Lower lobe of right lung (tissue), 2 donors: ENCODE data around the gene SORBS2. TPM values are rescaled to one million over a fixed set of nuclear protein-coding genes. Genes with fewer than 3 reads are reported as not detected.
A peak's percentile ranks its signal among the peaks of the same experiment; 100 is the strongest.

ENCODE experiments used
- ATAC-seq, 2 donors: fragments of 200-7000 bp; cut with Tn5 transposase; one replicate each; pipeline ENCODE4 v1.9.1; 2020 to 2022; ENCODE audit warnings: mild to moderate bottlenecking in 2 of 2, moderate library complexity in 2 of 2
- DNase-seq: peaks from one replicate; pipeline ENCODE4 v3.0.0-alpha.2; 2020
- H3K27ac ChIP-seq: fragments of 200-600 bp; one replicate; pipeline ENCODE4 v1.8.0; 2022
- H3K27me3 ChIP-seq: fragments of 200-600 bp; one replicate; pipeline ENCODE4 v1.8.0; 2022; ENCODE audit warnings: low read depth
- H3K36me3 ChIP-seq: fragments of 200-600 bp; one replicate; pipeline ENCODE4 v1.8.0; 2022; ENCODE audit warnings: mild to moderate bottlenecking
- H3K4me1 ChIP-seq: fragments of 200-600 bp; one replicate; pipeline ENCODE4 v1.8.0; 2022
- H3K4me3 ChIP-seq: fragments of 200-600 bp; one replicate; pipeline ENCODE4 v1.8.0; 2022; ENCODE audit warnings: mild to moderate bottlenecking
- H3K9me3 ChIP-seq: fragments of 200-600 bp; one replicate; pipeline ENCODE4 v1.8.0; 2022
- intact Hi-C: fragments of 100-400 bp; cut with DNase I; formaldehyde crosslinking; loops from one replicate; pipeline ENCODE4 v1.11.0; 2022
- total RNA-seq: library from RNA; stranded (reverse); fragmentation: NEBNext Ultra II Directional; extraction: Animal tissue kit (Norgen Biotek cat#: 25700); gene quantifications from one replicate; pipeline ENCODE4 v1.2.1, GENCODE V29; 2021
- TF ChIP-seq, protein P1 (sequence below): fragments of 200-600 bp; IDR thresholded peaks from one replicate; pipeline ENCODE4 v1.8.0; 2022; ENCODE audit warnings: antibody characterized with exemption, mild to moderate bottlenecking
- donor health status: DM: no; HTN: yes; CAD: no; lungs with severe emphysema.

SORBS2 gene
- total RNA-seq, 1 donor from 2014 or later: 49.3 TPM

DNA sequence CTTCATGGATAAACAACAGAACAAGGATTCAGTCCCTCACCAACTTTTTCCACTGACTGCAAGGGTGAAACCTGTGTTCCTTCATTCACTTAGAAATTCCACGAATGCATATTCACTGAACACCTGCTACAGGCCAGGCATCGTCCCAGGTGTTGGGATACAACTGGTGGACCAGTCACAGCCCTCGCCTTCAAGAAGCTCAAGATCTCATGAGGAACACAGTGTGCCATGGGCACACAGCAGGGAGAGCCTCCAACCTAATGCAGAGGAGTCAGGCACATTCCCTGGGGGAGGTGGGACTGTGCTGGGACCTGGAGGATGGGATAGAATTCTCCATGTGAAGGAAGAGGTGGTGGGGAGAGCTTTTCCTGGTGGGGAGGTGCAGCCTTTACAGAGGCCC is 169.1 kb downstream of the SORBS2 start:
- Histone ChIP-seq H3K27ac (no peak overlapping the region), H3K4me3 (no peak overlapping the region), H3K4me1 (no peaks in the 10 kb centered on the region), H3K9me3 (no peaks in the 10 kb centered on the region), H3K36me3 (peaks cover 13% of the 10 kb centered on the region), H3K27me3 (no peaks in the 10 kb centered on the region)
- intact Hi-C loops: loop anchor here (10.0 kb wide), 1 partner anchor 392 kb away; no protein-coding TSS in a partner anchor
- TF ChIP-seq, protein P1, sequence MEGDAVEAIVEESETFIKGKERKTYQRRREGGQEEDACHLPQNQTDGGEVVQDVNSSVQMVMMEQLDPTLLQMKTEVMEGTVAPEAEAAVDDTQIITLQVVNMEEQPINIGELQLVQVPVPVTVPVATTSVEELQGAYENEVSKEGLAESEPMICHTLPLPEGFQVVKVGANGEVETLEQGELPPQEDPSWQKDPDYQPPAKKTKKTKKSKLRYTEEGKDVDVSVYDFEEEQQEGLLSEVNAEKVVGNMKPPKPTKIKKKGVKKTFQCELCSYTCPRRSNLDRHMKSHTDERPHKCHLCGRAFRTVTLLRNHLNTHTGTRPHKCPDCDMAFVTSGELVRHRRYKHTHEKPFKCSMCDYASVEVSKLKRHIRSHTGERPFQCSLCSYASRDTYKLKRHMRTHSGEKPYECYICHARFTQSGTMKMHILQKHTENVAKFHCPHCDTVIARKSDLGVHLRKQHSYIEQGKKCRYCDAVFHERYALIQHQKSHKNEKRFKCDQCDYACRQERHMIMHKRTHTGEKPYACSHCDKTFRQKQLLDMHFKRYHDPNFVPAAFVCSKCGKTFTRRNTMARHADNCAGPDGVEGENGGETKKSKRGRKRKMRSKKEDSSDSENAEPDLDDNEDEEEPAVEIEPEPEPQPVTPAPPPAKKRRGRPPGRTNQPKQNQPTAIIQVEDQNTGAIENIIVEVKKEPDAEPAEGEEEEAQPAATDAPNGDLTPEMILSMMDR: no peak
- no peak for ATAC-seq
- no peak for DNase-seq

DNA sequence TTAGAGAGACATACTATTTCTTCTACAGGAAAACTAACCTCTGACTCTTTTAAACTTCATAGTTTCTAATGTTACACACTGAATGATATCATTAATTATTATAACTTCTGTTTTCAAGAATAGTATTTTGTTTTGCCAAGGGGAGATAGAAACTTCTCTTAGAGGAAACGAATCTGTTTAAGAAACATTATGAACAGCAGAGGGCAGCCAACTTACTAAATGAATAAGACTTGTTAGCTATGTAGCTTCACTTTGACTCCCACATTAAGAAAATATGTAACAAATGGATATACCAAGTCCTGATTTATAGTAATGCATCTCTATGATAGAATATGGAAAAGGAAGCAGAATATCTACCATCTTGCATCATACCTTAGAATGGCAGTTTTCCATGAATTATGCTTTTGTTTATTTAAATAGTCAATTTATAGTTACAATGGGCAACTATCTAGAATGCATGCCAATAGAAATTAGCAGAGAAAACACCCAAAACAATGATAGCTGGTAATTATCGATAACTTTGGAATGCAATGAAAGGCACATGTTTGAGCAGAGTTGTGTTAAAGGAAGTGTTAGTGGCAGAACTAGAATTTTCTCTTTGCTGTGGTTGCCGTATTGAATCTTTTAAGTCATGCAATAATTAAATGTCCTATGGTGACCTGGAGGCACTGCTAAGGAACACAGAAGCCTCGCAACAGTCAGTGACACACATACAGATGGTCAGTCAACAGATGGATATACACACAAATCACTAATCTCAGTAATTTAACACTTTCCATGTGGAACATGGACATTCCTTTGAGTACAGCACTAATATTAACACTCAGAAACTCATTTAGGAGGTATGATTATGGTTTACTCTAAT is 171.0 kb downstream of the SORBS2 start:
- TF ChIP-seq, protein P1: peak; percentile 47
- no peaks in the 10 kb centered on the region for H3K9me3 ChIP-seq
- no peaks in the 10 kb centered on the region for H3K4me1 ChIP-seq
- H3K27me3 ChIP-seq: no peaks in the 10 kb centered on the region
- H3K27ac ChIP-seq: no peak overlapping the region
- H3K36me3 ChIP-seq: peaks cover 5% of the 10 kb centered on the region
- intact Hi-C loops: loop anchor here (10.0 kb wide), 1 partner anchor 394 kb away; no protein-coding TSS in a partner anchor
- DNase-seq (no peak), ATAC-seq (no peak)
- H3K4me3 ChIP-seq: no peak overlapping the region

DNA sequence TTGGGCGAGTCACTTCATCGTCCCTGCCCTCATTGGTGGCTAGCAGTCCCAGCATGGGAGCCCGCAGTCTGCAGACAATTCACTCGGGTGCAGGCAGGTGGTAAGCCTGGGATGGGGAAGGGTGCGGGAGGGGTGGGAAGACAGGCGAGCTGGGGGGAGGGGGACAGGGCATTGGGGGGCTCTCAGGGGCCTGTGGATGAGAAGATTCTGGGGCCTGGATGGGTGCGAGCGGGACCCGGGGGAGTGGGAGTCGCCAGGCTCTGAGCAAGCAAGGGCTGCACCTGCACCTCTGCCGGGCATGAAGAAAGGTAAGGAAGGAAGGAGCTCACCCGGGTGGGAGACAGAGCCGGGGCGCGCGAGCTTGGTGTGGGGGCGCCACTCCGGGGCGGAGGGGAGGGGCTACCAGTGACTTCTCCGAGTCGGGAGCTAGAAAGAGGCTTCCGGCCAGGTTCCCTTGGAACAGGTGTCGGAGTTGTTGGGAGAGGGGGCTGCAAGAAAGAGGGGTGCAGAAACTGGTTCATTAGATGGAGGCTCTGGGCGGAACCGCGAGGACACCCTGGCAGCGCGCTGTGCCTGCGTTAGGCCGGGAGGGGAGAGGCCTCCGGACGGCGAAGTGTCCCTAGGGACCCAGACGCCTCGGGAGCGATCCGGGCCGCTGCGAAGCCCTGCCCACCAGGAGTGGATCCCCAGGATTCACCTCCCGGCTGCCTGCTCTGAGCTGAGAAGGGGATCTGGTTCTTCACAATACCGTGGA is 173.3 kb downstream of the SORBS2 start:
- DNase-seq: no peak
- ATAC-seq: no peak
- Histone ChIP-seq H3K4me1 (no peaks in the 10 kb centered on the region), H3K27me3 (no peaks in the 10 kb centered on the region), H3K27ac (no peak overlapping the region), H3K36me3 (no peaks in the 10 kb centered on the region), H3K4me3 (no peak overlapping the region), H3K9me3 (peaks cover 8% of the 10 kb centered on the region)
- intact Hi-C loops: no loop called here
- TF ChIP-seq, protein P1: no peak

DNA sequence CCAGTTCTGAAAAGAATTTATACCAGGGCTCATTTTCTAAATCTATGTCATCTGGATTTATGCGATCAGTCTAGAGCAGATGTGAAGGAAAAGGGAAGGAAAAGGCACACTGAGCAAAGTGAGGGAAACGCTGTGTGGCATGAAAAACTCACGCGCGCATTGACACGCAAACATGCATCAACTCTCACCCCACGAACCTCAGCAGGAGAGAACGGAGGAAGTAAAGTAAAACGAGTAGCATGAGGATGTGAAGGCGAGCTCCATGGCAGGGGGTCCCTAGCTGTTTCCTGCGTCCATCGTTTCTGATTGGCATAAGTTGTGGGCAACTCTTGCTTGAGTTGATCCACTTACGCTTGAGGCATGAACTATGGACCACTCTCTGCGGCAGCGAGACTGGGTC is 173.9 kb downstream of the SORBS2 start:
- peaks cover 10% of the 10 kb centered on the region for H3K9me3 ChIP-seq
- no peak overlapping the region for H3K4me3 ChIP-seq
- no peaks in the 10 kb centered on the region for H3K36me3 ChIP-seq
- intact Hi-C loops: no loop called here
- ATAC-seq: no peak
- H3K27ac ChIP-seq: no peak overlapping the region
- TF ChIP-seq, protein P1: no peak
- DNase-seq: no peak
- no peaks in the 10 kb centered on the region for H3K27me3 ChIP-seq
- no peaks in the 10 kb centered on the region for H3K4me1 ChIP-seq

DNA sequence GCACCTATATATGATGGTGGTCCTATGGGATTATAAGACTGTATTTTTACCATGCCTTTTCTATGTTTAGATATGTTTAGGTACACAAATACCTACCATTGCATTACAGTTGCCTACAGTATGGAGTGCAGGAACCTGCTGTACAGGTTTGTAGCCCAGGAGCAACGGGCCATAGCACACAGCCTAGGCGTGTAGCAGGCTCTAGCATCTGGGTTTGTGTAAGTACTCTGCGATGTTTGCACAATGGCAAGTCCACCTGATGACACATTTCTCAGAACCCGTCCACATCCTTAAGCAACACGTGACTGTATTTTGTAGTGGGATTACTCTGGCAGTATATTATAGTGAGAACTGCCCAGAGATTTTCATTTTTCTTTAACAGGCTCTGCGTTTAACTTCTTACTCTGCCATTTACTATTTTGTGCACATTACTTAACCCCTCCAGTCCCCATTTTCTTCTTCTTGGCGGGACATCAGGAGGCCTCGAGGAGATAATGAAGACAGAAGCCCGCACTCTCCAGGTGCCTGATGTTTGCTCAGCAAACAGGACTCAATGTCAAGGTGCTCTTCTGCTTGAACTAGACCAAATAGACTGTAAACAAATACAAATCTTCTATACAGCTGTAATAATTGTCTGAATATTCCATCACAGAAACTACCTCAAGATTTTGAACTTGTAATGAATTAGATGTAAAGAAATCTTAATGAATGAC is 174.7 kb downstream of the SORBS2 start:
- H3K27me3 ChIP-seq: no peaks in the 10 kb centered on the region
- peaks cover 10% of the 10 kb centered on the region for H3K9me3 ChIP-seq
- no peaks in the 10 kb centered on the region for H3K4me1 ChIP-seq
- no peak overlapping the region for H3K27ac ChIP-seq
- TF ChIP-seq, protein P1: no peak
- H3K4me3 ChIP-seq: no peak overlapping the region
- no peaks in the 10 kb centered on the region for H3K36me3 ChIP-seq
- ATAC-seq: peak; percentile 88 to 92
- intact Hi-C loops: no loop called here
- DNase-seq: no peak
